ENCODE results near the gene SMIM27. TPM values are rescaled to one million over a fixed set of nuclear protein-coding genes. Genes with fewer than 3 reads are reported as not detected.
"Not testable (repeated sequence)": the region's sequence is repeated elsewhere in the genome, so short reads cannot be mapped to it uniquely, and the experiment has no call there.

Gene SMIM27
- total and polyA plus RNA-seq, 2 of the 4 experiments (the other 2 are of a cell fraction) = 1.1 to 3.4 TPM

DNA sequence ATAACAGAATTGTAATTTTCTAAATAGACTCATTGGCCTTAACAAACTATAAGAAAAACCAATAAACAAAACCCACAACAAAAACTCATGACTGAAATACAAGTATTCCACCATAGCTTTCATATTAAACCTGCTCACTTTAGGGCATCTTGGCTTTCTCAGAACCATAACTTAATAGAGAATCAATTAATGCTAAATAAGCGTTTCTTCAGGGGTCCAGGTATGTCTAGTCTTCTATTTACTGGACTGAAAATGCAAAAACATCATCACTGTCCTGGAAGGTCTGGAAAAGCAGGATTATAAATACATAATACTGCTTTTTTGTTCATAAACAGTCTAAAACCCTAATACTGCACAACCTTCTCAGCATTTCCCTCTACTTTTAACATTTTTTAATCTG lies 6.2 kb upstream of the SMIM27 start:
- dilution Hi-C loops (cut with HindIII; ENCODE audit: low sequenced_read_pairs, unreplicated experiment) (no loop called here), in situ Hi-C loops (cut with MboI; ENCODE audit: low sequenced_read_pairs) (no loop called here), intact Hi-C loops (cut with micrococcal nuclease) (loop anchor here (10.0 kb wide), 1 partner anchor 51 kb away; no protein-coding TSS in a partner anchor)
- no CpG with 5 or more reads among the region's 1 CpG for WGBS, 2 experiments (ENCODE audit: extremely low coverage in 2 of 2, insufficient read length in 1 of 2)
- Histone ChIP-seq H3K56ac (ENCODE audit: extremely low read depth, insufficient read depth, low read length) (no peak overlapping the region), H3K4me2 (ENCODE audit: low read depth, low read length) (no peak overlapping the region), H4K20me1 (ENCODE audit: insufficient read depth, low read length) (peaks cover 27% of the 10 kb centered on the region), H3K9me1 (ENCODE audit: insufficient read depth, low read length) (no peaks in the 10 kb centered on the region), H4K8ac (ENCODE audit: low read depth in 2 of 2, low read length in 2 of 2) (no peak overlapping the region), H3K9me3 (ENCODE audit: control insufficient read depth, insufficient read depth, low read length) (no peaks in the 10 kb centered on the region), H2BK5ac (ENCODE audit: low read depth, low read length, poor library complexity, severe bottlenecking) (no peak overlapping the region), H3K9ac (ENCODE audit: low read depth, low read length) (no peak overlapping the region), H3K14ac (replicated peaks; ENCODE audit: low read depth, low read length) (no peak overlapping the region), H3K4ac (ENCODE audit: low read depth, low read length) (no peak overlapping the region), H4K5ac (ENCODE audit: low read depth, low read length) (no peak overlapping the region), H2AK9ac (replicated peaks; ENCODE audit: low read depth, low read length, poor library complexity) (no peak overlapping the region), H3K18ac (ENCODE audit: low read depth, low read length) (no peak overlapping the region), H2BK15ac (ENCODE audit: low read depth, low read length) (no peak overlapping the region), H3K27ac (ENCODE audit: insufficient read depth, low read length) (no peak overlapping the region), H4K91ac (ENCODE audit: insufficient read depth, low read depth, low read length) (no peak overlapping the region), H2BK20ac (ENCODE audit: low read depth, low read length) (no peak overlapping the region), H3K36me3 (ENCODE audit: control insufficient read depth, insufficient read depth, low read length) (peaks cover 11% of the 10 kb centered on the region), H3K27me3 (ENCODE audit: control insufficient read depth, insufficient read depth, low read length) (no peaks in the 10 kb centered on the region), H2AK5ac (ENCODE audit: low read depth, low read length) (no peak overlapping the region), H2BK120ac (ENCODE audit: low read depth, low read length) (no peak overlapping the region), H3K4me1 (ENCODE audit: control insufficient read depth, insufficient read depth, low read length) (no peaks in the 10 kb centered on the region; the same call in 1 of the 2 replicates), H3K4me3 (ENCODE audit: insufficient read depth, low read depth, low read length) (no peak overlapping the region), H3K23ac (ENCODE audit: low read depth, low read length) (no peak overlapping the region), H2AFZ (replicated peaks; ENCODE audit: low read length, poor library complexity) (no peak overlapping the region), H3K79me1 (ENCODE audit: low read depth in 1 of 2, low read length in 2 of 2) (peaks cover 33 to 52% of the 10 kb centered on the region in 2 experiments)
- DNase-seq = no peak
- ChIA-PET CTCF (interaction anchor here (1.4 kb wide), 1 partner anchor 12 kb away, joined by 3 read pairs; no protein-coding TSS in a partner anchor), POLR2A (ENCODE audit: unreplicated experiment) (no interaction called here)
- TF ChIP-seq FOS (IDR thresholded peaks at IDR 0.05; ENCODE audit: low read depth, low read length) (no peak), MAFK (IDR thresholded peaks at IDR 0.05; ENCODE audit: low read depth, low read length) (peak; percentile 72)
- no peak for ATAC-seq (ENCODE audit: low read depth)
- BruUV-seq (replicated peaks) = no TSS peak

- peaks cover 27% of the 10 kb centered on the region for H4K20me1 ChIP-seq (ENCODE audit: insufficient read depth, low read length)
- H2AK9ac ChIP-seq (replicated peaks; ENCODE audit: low read depth, low read length, poor library complexity); POLR2A ChIA-PET (ENCODE audit: unreplicated experiment); H3K14ac ChIP-seq (replicated peaks; ENCODE audit: low read depth, low read length); H2BK15ac ChIP-seq (ENCODE audit: low read depth, low read length); H3K18ac ChIP-seq (ENCODE audit: low read depth, low read length); H2AFZ ChIP-seq (replicated peaks; ENCODE audit: low read length, poor library complexity); in situ Hi-C loops (cut with MboI; ENCODE audit: low sequenced_read_pairs); CTCF ChIA-PET; H4K8ac ChIP-seq (ENCODE audit: low read depth in 2 of 2, low read length in 2 of 2); H2BK20ac ChIP-seq (ENCODE audit: low read depth, low read length); H3K4me3 ChIP-seq (ENCODE audit: insufficient read depth, low read depth, low read length); H3K4me2 ChIP-seq (ENCODE audit: low read depth, low read length); H4K91ac ChIP-seq (ENCODE audit: insufficient read depth, low read depth, low read length); H2BK120ac ChIP-seq (ENCODE audit: low read depth, low read length); H3K4me1 ChIP-seq (ENCODE audit: control insufficient read depth, insufficient read depth, low read length); H3K56ac ChIP-seq (ENCODE audit: extremely low read depth, insufficient read depth, low read length); H4K5ac ChIP-seq (ENCODE audit: low read depth, low read length); H3K4ac ChIP-seq (ENCODE audit: low read depth, low read length); H3K9me1 ChIP-seq (ENCODE audit: insufficient read depth, low read length); H3K27ac ChIP-seq (ENCODE audit: insufficient read depth, low read length); H3K36me3 ChIP-seq (ENCODE audit: control insufficient read depth, insufficient read depth, low read length); ATAC-seq (ENCODE audit: low read depth); DNase-seq; H2AK5ac ChIP-seq (ENCODE audit: low read depth, low read length); H3K27me3 ChIP-seq (ENCODE audit: control insufficient read depth, insufficient read depth, low read length); H3K23ac ChIP-seq (ENCODE audit: low read depth, low read length); H3K9me3 ChIP-seq (ENCODE audit: control insufficient read depth, insufficient read depth, low read length); H2BK5ac ChIP-seq (ENCODE audit: low read depth, low read length, poor library complexity, severe bottlenecking); H3K9ac ChIP-seq (ENCODE audit: low read depth, low read length); BruUV-seq (replicated peaks); dilution Hi-C loops (cut with HindIII; ENCODE audit: low sequenced_read_pairs, unreplicated experiment): not testable (repeated sequence)
- intact Hi-C loops (cut with micrococcal nuclease) = loop anchor here (10.0 kb wide), 1 partner anchor 53 kb away; no protein-coding TSS in a partner anchor
- peaks cover 20 to 41% of the 10 kb centered on the region in 2 experiments for H3K79me1 ChIP-seq (ENCODE audit: low read depth in 1 of 2, low read length in 2 of 2)
- WGBS, 2 experiments (ENCODE audit: extremely low coverage in 2 of 2, insufficient read length in 1 of 2) = 100% methylated on average over 6 of the region's 20 CpGs; no CpG with 5 or more reads in 1 of the 2 experiments
Measured at GRCh38 chr9:32548213-32548612, 3.9 kb upstream of the SMIM27 start.

All from IMR-90 (cell line).